ENCODE results near the gene SRSF6. TPM values are rescaled to one million over a fixed set of nuclear protein-coding genes. Genes with fewer than 3 reads are reported as not detected.
A peak's percentile ranks its signal among the peaks of the same experiment; 100 is the strongest.

The SRSF6 gene
- polyA plus RNA-seq, 2 of the 4 experiments (the other 2 are of a cell fraction) = 99.3 to 145 TPM

- DNase-seq (ENCODE audit: low read depth in 1 of 2, low spot score in 1 of 2) (peak; percentile 51 to 63), ATAC-seq (peak; percentile 81 to 88), FAIRE-seq (no peak)
- CTCF ChIA-PET = interaction anchor here (0.7 to 1.7 kb wide), 3 partner anchors 9 to 30 kb away, joined by 3 to 4 read pairs (median 3); partner anchors contain the start of gene SRSF6
- no peaks in the 10 kb centered on the region for H3K4me1 ChIP-seq
- TF ChIP-seq CHD2 (IDR thresholded peaks at IDR 0.05; ENCODE audit: low read length, partially characterized antibody) (no peak), GATA3 (IDR thresholded peaks at IDR 0.05; ENCODE audit: borderline replicate concordance) (no peak), RAD21 (conservative IDR thresholded peaks at IDR 0.05 in 1 of 2, IDR thresholded peaks at IDR 0.05 in 1 of 2) (peak in 1 of 2 experiments; percentile 21; a peak in 2 of 5 replicates), SREBF2 (IDR thresholded peaks at IDR 0.05) (no peak), HOXA7 (CRISPR knock-in tag; IDR thresholded peaks at IDR 0.05) (no peak)
- TF ChIP-seq, protein P1, sequence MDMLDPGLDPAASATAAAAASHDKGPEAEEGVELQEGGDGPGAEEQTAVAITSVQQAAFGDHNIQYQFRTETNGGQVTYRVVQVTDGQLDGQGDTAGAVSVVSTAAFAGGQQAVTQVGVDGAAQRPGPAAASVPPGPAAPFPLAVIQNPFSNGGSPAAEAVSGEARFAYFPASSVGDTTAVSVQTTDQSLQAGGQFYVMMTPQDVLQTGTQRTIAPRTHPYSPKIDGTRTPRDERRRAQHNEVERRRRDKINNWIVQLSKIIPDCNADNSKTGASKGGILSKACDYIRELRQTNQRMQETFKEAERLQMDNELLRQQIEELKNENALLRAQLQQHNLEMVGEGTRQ (IDR thresholded peaks at IDR 0.05) = no peak
- TF ChIP-seq, protein P2, sequence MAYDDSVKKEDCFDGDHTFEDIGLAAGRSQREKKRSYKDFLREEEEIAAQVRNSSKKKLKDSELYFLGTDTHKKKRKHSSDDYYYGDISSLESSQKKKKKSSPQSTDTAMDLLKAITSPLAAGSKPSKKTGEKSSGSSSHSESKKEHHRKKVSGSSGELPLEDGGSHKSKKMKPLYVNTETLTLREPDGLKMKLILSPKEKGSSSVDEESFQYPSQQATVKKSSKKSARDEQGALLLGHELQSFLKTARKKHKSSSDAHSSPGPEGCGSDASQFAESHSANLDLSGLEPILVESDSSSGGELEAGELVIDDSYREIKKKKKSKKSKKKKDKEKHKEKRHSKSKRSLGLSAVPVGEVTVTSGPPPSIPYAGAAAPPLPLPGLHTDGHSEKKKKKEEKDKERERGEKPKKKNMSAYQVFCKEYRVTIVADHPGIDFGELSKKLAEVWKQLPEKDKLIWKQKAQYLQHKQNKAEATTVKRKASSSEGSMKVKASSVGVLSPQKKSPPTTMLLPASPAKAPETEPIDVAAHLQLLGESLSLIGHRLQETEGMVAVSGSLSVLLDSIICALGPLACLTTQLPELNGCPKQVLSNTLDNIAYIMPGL (CRISPR knock-in tag; IDR thresholded peaks at IDR 0.05; ENCODE audit: borderline replicate concordance) = no peak
- POLR2A ChIA-PET = interaction anchor here (1.6 kb wide), 1 partner anchor 15 kb away, joined by 4 read pairs; no protein-coding TSS in a partner anchor
- WGBS (ENCODE audit: missing lambda C conversion rate) = 35% methylated on average over 5 of the region's 5 CpGs
- no peak overlapping the region for H3K4me2 ChIP-seq
- H3K4me3 ChIP-seq = no peak overlapping the region
- no peak overlapping the region for H3K27ac ChIP-seq
- H3K9me3 ChIP-seq = no peaks in the 10 kb centered on the region
Measured at GRCh38 chr20:43442282-43442880, 15.3 kb upstream of the SRSF6 start.

DNA sequence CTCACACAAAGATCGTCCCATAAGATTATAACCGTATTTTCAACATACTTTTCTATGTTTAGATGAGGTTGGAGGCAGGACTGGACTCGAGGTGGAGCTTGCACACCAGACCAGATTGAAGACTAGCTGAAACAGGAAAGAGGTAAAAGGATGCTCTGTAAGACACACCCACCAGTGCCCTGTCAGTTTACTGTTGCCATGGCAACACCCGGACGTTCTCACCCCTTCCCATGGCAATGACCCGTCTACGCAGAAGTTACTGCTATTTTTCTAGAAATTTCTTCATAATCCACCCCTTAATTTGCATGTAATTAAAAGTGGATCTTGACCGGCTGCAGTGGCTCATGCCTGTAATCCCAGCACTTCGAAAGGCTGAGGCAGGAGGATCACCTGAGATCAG, 13.6 kb upstream of the SRSF6 start:
- no peak overlapping the region for H3K4me3 ChIP-seq
- no peak overlapping the region for H3K4me2 ChIP-seq
- DNase-seq (ENCODE audit: low read depth in 1 of 2, low spot score in 1 of 2) = no peak
- 34% methylated on average over 9 of the region's 9 CpGs for WGBS (ENCODE audit: missing lambda C conversion rate)
- 0 out of 3 replicates have a peak, but pooled peaks cover 3% of the 10 kb centered on the region for H3K4me1 ChIP-seq
- TF ChIP-seq, protein P3, sequence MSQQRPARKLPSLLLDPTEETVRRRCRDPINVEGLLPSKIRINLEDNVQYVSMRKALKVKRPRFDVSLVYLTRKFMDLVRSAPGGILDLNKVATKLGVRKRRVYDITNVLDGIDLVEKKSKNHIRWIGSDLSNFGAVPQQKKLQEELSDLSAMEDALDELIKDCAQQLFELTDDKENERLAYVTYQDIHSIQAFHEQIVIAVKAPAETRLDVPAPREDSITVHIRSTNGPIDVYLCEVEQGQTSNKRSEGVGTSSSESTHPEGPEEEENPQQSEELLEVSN (IDR thresholded peaks at IDR 0.05; ENCODE audit: borderline replicate concordance, low read depth) = no peak
- TF ChIP-seq FOXS1 (CRISPR knock-in tag; IDR thresholded peaks at IDR 0.05) (no peak), MYC (IDR thresholded peaks at IDR 0.05; ENCODE audit: borderline replicate concordance, low read length) (no peak), ESRRA (IDR thresholded peaks at IDR 0.05; ENCODE audit: borderline replicate concordance, low read length) (no peak), RFX5 (IDR thresholded peaks at IDR 0.05) (no peak), JUN (IDR thresholded peaks at IDR 0.05) (no peak), HEYL (CRISPR knock-in tag; IDR thresholded peaks at IDR 0.05) (no peak), HOXB5 (CRISPR knock-in tag; IDR thresholded peaks at IDR 0.05) (no peak), RNF2 (IDR thresholded peaks at IDR 0.05; ENCODE audit: borderline replicate concordance, low read depth) (no peak), EHF (CRISPR knock-in tag; IDR thresholded peaks at IDR 0.05) (no peak)
- TF ChIP-seq, protein P4, sequence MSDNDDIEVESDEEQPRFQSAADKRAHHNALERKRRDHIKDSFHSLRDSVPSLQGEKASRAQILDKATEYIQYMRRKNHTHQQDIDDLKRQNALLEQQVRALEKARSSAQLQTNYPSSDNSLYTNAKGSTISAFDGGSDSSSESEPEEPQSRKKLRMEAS (IDR thresholded peaks at IDR 0.05) = no peak
- ChIA-PET POLR2A (interaction anchor here (0.5 to 1.1 kb wide), 2 partner anchors 13 to 47 kb away, joined by 3 to 6 read pairs; partner anchors contain the start of gene SRSF6), CTCF (interaction anchor here (1.4 kb wide), 1 partner anchor 637 kb away, joined by 4 read pairs; no protein-coding TSS in a partner anchor)
- ATAC-seq = no peak
- FAIRE-seq = no peak
- no peaks in the 10 kb centered on the region for H3K9me3 ChIP-seq
- no peak overlapping the region for H3K27ac ChIP-seq

- Histone ChIP-seq H3K4me1 (0 out of 3 replicates have a peak, but pooled peaks cover 3% of the 10 kb centered on the region), H3K4me3 (no peak overlapping the region), H3K4me2 (no peak overlapping the region), H3K27ac (no peak overlapping the region), H3K9me3 (no peaks in the 10 kb centered on the region)
- ATAC-seq (no peak), DNase-seq (ENCODE audit: low read depth in 1 of 2, low spot score in 1 of 2) (no peak), FAIRE-seq (no peak)
- POLR2A ChIA-PET = interaction anchor here (0.6 kb wide), 1 partner anchor 1156 kb away, joined by 3 read pairs; no protein-coding TSS in a partner anchor
- TF ChIP-seq CTCF (IDR thresholded peaks at IDR 0.05) (no peak), JUN (IDR thresholded peaks at IDR 0.05) (no peak), NPAS2 (CRISPR knock-in tag; IDR thresholded peaks at IDR 0.05; ENCODE audit: borderline replicate concordance) (no peak), TP53 (CRISPR knock-in tag; IDR thresholded peaks at IDR 0.05) (no peak), KDM1A (IDR thresholded peaks at IDR 0.05; ENCODE audit: low read depth) (no peak), ZNF302 (CRISPR knock-in tag; IDR thresholded peaks at IDR 0.05) (no peak), GATA3 (IDR thresholded peaks at IDR 0.05; ENCODE audit: borderline replicate concordance) (no peak)
- TF ChIP-seq, protein P1 (IDR thresholded peaks at IDR 0.05) = no peak
- TF ChIP-seq, protein P4 (IDR thresholded peaks at IDR 0.05) = no peak
- 27% methylated on average over 5 of the region's 6 CpGs for WGBS (ENCODE audit: missing lambda C conversion rate)
- CTCF ChIA-PET = interaction anchor here (1.4 to 1.6 kb wide), 3 partner anchors 92 to 670 kb away, joined by 3 to 5 read pairs (median 5); no protein-coding TSS in a partner anchor
Measured at GRCh38 chr20:43446361-43446879, 11.3 kb upstream of the SRSF6 start.
